Right lobe of liver (tissue), 6 donors: ENCODE measurements around the gene PRRX1. TPM values are rescaled to one million over a fixed set of nuclear protein-coding genes. Genes with fewer than 3 reads are reported as not detected.
A peak's percentile ranks its signal among the peaks of the same experiment; 100 is the strongest.

Experiments
- ATAC-seq, 4 donors: fragments of 200-7000 bp; cut with Tn5 transposase; one replicate each; pipeline ENCODE4 v1.9.1; 2020; ENCODE audit warnings: mild to moderate bottlenecking in 4 of 4, moderate library complexity in 4 of 4
- DNase-seq, 3 donors: peaks; one replicate each; pipeline ENCODE4 v3.0.0-alpha.2; 2020
- H3K27ac ChIP-seq, 3 donors: fragments of 200-600 bp; one replicate each; pipeline ENCODE4 v1.8.0; 2022
- H3K27me3 ChIP-seq, 2 donors: fragments of 200-600 bp; one replicate each; pipeline ENCODE4 v1.8.0; 2022
- H3K36me3 ChIP-seq, 4 donors: fragments of 200-600 bp; sonication (generic) in 1 of 4; one replicate each; pipeline versions ENCODE4 v1.5.1 to v1.8.0; 2017 to 2022; ENCODE audit warnings: control low read depth in 1 of 4
- H3K4me1 ChIP-seq, 4 donors: fragments of 200-600 bp; sonication (generic) in 1 of 4; one replicate each; pipeline versions ENCODE4 v1.5.1 to v1.8.0; 2017 to 2022; ENCODE audit warnings: control low read depth in 1 of 4
- H3K4me3 ChIP-seq, 3 donors: fragments of 200-600 bp; one replicate each; pipeline ENCODE4 v1.8.0; 2022
- H3K9me3 ChIP-seq, 4 donors: fragments of 200-600 bp; sonication (generic) in 1 of 4; one replicate each; pipeline versions ENCODE4 v1.5.1 to v1.8.0; 2017 to 2022; ENCODE audit warnings: control low read depth in 1 of 4
- POLR2A ChIP-seq: fragments of 450-650 bp; IDR thresholded peaks from one replicate; pipeline ENCODE4 v1.6.1; 2017; ENCODE audit warnings: antibody characterized with exemption, mild to moderate bottlenecking
- WGBS: methylation state at CpG from one replicate; pipeline ENCODE4 v1.1.6; 2018; ENCODE audit warnings: low coverage, low lambda C conversion rate; ENCODE audit not compliant: insufficient coverage; ENCODE audit errors: missing lambda C conversion rate; 5-methylcytosine and 5-hydroxymethylcytosine counted together
- intact Hi-C, 2 donors: fragments of 100-400 bp; cut with DNase I; formaldehyde crosslinking; loops; one replicate each; pipeline versions ENCODE4 v1.11.2 to v1.14.1; 2022
- total RNA-seq, 6 experiments: library from RNA; depleted of rRNA in 2 of 6; stranded (reverse); fragments of >200 nt in 2 of 6; fragmentation: NEBNext Ultra II Directional in 3 of 6; extraction: Animal tissue kit (Norgen Biotek cat#: 25700) in 3 of 6; gene quantifications; one replicate each; pipeline versions ENCODE4 v1.1.0 to v1.2.4, GENCODE V29; 2016 to 2023
- TF ChIP-seq, protein P1 (sequence below), 4 donors: fragments of 200-600 bp in 3 of 4; fragments of 450-650 bp in 1 of 4; IDR thresholded peaks; one replicate each; pipeline versions ENCODE4 v1.5.1 to v1.8.0; 2016 to 2022; ENCODE audit warnings: antibody characterized with exemption in 4 of 4, mild to moderate bottlenecking in 2 of 4
- donor health status: DM: no; HTN: yes; CAD: no.
- donor health status: DM: no; HTN: no; CAD: no.
- donor health status: DM: no; HTN: no; CAD: no.
- donor health status: DM: no; HTN: yes; CAD: no.
- donor health status: DM: no; HTN: yes; CAD: no.

PRRX1 gene
- total RNA-seq, 6 experiments from 2014 or later: 0.05 to 0.55 (median 0.18) TPM

DNA sequence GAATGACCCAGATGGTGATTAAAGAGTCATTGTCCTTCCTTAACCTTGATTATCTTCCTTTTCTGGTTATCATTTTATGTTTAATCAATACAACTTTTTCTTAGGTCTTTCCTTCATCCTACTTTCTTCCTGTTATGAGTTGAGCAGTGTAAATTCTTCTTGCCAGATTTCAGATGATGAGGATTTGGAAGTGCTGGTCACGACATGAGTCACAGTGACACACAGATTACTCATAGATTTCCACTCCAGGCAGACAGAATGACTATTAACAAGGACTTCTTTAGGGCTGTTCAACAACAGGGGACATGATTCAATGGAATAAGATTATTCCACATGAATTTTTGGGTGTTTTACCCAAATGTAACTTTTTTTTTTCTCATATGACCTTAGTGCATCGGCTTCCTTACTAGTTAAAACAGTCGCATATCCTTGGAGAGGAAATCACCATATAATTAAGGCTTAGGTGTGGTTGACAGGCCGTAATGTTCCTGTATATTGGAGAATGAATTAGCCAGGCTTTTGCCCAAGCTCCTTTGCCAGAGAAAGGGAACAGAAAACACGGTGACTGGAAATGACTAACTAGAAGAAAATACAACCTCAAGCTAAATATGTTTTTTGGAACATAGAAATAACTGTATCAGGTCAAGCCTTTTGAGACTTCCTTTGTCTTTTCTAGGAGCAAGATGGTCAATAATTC lies 44.2 kb downstream of the PRRX1 start:
- Histone ChIP-seq H3K36me3 (no peaks in the 10 kb centered on the region), H3K27ac (no peak overlapping the region), H3K27me3 (no peaks in the 10 kb centered on the region), H3K9me3 (no peaks in the 10 kb centered on the region), H3K4me1 (no peaks in the 10 kb centered on the region), H3K4me3 (no peak overlapping the region)
- TF ChIP-seq, protein P1, sequence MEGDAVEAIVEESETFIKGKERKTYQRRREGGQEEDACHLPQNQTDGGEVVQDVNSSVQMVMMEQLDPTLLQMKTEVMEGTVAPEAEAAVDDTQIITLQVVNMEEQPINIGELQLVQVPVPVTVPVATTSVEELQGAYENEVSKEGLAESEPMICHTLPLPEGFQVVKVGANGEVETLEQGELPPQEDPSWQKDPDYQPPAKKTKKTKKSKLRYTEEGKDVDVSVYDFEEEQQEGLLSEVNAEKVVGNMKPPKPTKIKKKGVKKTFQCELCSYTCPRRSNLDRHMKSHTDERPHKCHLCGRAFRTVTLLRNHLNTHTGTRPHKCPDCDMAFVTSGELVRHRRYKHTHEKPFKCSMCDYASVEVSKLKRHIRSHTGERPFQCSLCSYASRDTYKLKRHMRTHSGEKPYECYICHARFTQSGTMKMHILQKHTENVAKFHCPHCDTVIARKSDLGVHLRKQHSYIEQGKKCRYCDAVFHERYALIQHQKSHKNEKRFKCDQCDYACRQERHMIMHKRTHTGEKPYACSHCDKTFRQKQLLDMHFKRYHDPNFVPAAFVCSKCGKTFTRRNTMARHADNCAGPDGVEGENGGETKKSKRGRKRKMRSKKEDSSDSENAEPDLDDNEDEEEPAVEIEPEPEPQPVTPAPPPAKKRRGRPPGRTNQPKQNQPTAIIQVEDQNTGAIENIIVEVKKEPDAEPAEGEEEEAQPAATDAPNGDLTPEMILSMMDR (IDR thresholded peaks at IDR 0.05): no peak
- TF ChIP-seq POLR2A: no peak
- intact Hi-C loops: no loop called here
- DNase-seq: no peak
- ATAC-seq: peak in 2 of 4 donors; percentile 50 to 56
- WGBS: 59% methylated on average over 5 of the region's 5 CpGs

DNA sequence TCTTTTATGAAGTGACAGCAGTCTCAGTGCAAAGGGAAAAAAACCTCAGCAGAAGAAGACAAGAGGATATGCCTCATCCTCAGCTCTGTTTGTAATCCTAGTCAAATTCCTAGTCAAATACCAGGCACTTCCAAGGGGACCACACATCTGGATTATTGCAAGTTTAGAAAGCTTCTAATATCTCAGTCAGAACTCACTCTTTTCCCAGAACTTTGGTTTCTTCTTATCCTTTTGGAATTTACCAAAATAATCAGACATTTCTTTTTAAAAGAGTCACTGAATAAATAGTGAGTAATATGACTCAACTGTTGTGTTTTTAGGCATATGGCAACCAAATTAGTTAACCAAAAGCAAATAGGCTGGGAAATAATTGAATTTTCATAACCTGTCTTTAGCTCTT lies 47.8 kb downstream of the PRRX1 start:
- Histone ChIP-seq H3K27me3 (no peaks in the 10 kb centered on the region), H3K27ac (no peak overlapping the region), H3K4me3 (no peak overlapping the region), H3K36me3 (no peaks in the 10 kb centered on the region), H3K4me1 (no peaks in the 10 kb centered on the region), H3K9me3 (no peaks in the 10 kb centered on the region)
- intact Hi-C loops: no loop called here
- ATAC-seq (no peak), DNase-seq (no peak)
- no peak for TF ChIP-seq POLR2A
- TF ChIP-seq, protein P1 (IDR thresholded peaks at IDR 0.05): no peak

DNA sequence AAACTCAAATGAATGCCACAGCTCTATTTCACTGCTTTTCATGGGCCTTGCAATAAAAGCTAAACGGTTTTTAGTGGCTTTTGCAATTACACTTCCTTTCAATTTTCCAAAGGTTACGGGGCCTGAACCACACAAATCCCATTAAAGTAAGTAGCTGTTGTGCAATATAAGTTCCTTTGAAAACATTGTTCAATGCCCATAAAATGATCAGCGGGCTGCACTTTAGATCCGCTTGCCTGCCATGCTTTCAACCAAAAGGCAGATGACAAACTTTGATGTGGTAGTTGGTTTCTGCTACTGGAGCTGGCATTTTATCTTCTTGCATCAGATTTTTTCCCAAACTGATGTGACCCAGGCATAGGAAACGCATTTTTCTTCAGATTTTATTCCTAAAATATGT lies 50.2 kb downstream of the PRRX1 start:
- WGBS: 76% methylated on average over 5 of the region's 5 CpGs
- Histone ChIP-seq H3K4me1 (no peaks in the 10 kb centered on the region), H3K36me3 (no peaks in the 10 kb centered on the region), H3K9me3 (no peaks in the 10 kb centered on the region), H3K27ac (no peak overlapping the region), H3K4me3 (no peak overlapping the region), H3K27me3 (no peaks in the 10 kb centered on the region)
- intact Hi-C loops: no loop called here
- DNase-seq: no peak
- ATAC-seq: no peak
- no peak for TF ChIP-seq POLR2A
- TF ChIP-seq, protein P1 (IDR thresholded peaks at IDR 0.05): no peak

DNA sequence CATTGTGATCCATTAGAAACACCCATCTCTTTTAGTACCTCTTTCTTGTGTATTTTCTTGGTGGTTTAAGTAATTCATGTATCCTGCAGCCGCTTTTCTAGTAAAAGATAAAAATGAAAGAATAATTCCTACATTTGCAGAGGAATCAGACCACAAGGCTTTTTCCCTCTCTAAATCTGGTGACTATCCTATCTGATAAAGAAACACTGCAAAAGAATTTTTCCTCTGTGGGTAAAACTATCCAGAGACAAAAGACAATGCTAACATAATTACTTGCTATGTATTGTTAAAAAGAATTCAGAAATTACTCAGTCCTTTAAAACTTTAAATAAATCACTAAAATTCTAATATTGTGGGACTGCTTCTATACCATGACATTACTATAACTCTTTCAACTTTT lies 51.0 kb downstream of the PRRX1 start:
- no peaks in the 10 kb centered on the region for H3K9me3 ChIP-seq
- no peak for ATAC-seq
- H3K27me3 ChIP-seq: no peaks in the 10 kb centered on the region
- H3K4me1 ChIP-seq: no peaks in the 10 kb centered on the region
- no peaks in the 10 kb centered on the region for H3K36me3 ChIP-seq
- intact Hi-C loops: no loop called here
- H3K4me3 ChIP-seq: no peak overlapping the region
- DNase-seq: no peak
- WGBS: 63% methylated on average over 1 of the region's 1 CpG
- no peak overlapping the region for H3K27ac ChIP-seq
- TF ChIP-seq, protein P1 (IDR thresholded peaks at IDR 0.05): no peak
- TF ChIP-seq POLR2A: no peak
